ENCODE data around the gene ZCCHC7. TPM values are rescaled to one million over a fixed set of nuclear protein-coding genes. Genes with fewer than 3 reads are reported as not detected.

The ZCCHC7 gene
- total and polyA plus RNA-seq, 2 donors (not counting 3 experiments of a cell fraction or from before 2014, with no cell fraction given), result 7.4 to 14.8 TPM

DNA sequence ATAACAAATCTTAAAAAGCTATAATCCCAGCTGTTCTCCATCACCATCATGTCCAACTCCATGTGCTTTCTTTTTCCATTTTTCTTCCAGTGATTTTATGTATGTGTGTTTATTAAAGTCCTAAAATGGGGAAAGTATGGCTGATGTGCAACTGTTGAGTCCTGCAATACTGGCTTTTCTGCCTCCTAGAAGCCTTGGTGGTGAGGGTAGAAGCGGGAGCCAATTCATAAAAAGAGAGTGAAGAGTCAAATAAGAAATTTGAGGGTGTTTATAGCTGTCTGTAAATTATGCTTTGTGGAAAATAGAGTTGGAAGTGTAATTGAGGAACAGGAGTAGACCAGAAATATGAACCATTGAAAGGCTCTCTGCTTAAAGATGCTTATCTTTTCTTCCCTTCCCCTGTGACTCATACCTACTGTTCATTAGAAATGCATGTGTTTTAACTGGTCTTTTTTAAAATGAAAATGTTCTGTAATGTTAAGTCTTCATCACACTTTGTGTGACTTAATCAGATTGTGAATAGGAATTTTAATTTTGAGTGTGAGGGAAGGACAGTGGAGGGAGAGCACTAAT, 80.1 kb downstream of the ZCCHC7 start:
- intact Hi-C loops (cut with micrococcal nuclease) (loop anchor here (2.0 kb wide), 1 partner anchor 80 kb away; the partner anchor contains the start of gene ZCCHC7), dilution Hi-C loops (cut with MboI; ENCODE audit: extremely low pct_ligation_motif_present, low sequenced_read_pairs) (no loop called here)
- H3K27ac ChIP-seq (ENCODE audit: insufficient read depth, low read depth, low read length), result peak overlapping the region; percentile 63
- H3K4me3 ChIP-seq (replicated peaks in 1 of 3; ENCODE audit: insufficient read depth in 1 of 3, low read depth in 1 of 3, low read length in 3 of 3), result peak overlapping the region in 1 of 3 experiments; percentile 14
- no peak for TF ChIP-seq POLR2A (IDR thresholded peaks at IDR 0.05; ENCODE audit: low read depth, low read length)
- TF ChIP-seq GATA2 (IDR thresholded peaks at IDR 0.05; ENCODE audit: insufficient read depth, insufficient read length, low read depth, low read length), result peak; percentile 97
- no peak for TF ChIP-seq EZH2 (IDR thresholded peaks at IDR 0.05; ENCODE audit: borderline replicate concordance, low read depth, low read length, severe bottlenecking)
- TF ChIP-seq, protein P1, sequence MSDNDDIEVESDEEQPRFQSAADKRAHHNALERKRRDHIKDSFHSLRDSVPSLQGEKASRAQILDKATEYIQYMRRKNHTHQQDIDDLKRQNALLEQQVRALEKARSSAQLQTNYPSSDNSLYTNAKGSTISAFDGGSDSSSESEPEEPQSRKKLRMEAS (IDR thresholded peaks at IDR 0.05; ENCODE audit: insufficient read depth, insufficient read length), result no peak
- TF ChIP-seq MYC (IDR thresholded peaks at IDR 0.05; ENCODE audit: low read depth, low read length), result no peak
- peak; percentile 86 for TF ChIP-seq FOS (IDR thresholded peaks at IDR 0.05; ENCODE audit: borderline replicate concordance, insufficient read depth, low read length)
- peak; percentile 90 for TF ChIP-seq JUN (IDR thresholded peaks at IDR 0.05; ENCODE audit: borderline replicate concordance, insufficient read depth, insufficient read length, low read depth)
- no peak for TF ChIP-seq POLR2AphosphoS5 (IDR thresholded peaks at IDR 0.05; ENCODE audit: insufficient read depth, low read depth, low read length)
- TF ChIP-seq, protein P2, sequence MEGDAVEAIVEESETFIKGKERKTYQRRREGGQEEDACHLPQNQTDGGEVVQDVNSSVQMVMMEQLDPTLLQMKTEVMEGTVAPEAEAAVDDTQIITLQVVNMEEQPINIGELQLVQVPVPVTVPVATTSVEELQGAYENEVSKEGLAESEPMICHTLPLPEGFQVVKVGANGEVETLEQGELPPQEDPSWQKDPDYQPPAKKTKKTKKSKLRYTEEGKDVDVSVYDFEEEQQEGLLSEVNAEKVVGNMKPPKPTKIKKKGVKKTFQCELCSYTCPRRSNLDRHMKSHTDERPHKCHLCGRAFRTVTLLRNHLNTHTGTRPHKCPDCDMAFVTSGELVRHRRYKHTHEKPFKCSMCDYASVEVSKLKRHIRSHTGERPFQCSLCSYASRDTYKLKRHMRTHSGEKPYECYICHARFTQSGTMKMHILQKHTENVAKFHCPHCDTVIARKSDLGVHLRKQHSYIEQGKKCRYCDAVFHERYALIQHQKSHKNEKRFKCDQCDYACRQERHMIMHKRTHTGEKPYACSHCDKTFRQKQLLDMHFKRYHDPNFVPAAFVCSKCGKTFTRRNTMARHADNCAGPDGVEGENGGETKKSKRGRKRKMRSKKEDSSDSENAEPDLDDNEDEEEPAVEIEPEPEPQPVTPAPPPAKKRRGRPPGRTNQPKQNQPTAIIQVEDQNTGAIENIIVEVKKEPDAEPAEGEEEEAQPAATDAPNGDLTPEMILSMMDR (IDR thresholded peaks at IDR 0.05; ENCODE audit: extremely low read depth in 1 of 2, insufficient read depth in 1 of 2, low read depth in 1 of 2, low read length in 2 of 2), result no peak
- peak overlapping the region; percentile 16 for H2AFZ ChIP-seq (ENCODE audit: low read depth, low read length)
- no TSS peak for BruUV-seq (replicated peaks)
- no peaks in the 10 kb centered on the region for H3K9me3 ChIP-seq (replicated peaks; ENCODE audit: control insufficient read depth, insufficient read depth, low read length)
- ChIA-PET POLR2A (no interaction called here), CTCF (interaction anchor here (0.8 to 1.0 kb wide), 3 partner anchors 10 to 34 kb away, joined by 3 read pairs; no protein-coding TSS in a partner anchor)
- no peaks in the 10 kb centered on the region for H3K27me3 ChIP-seq (ENCODE audit: control insufficient read depth in 2 of 2, insufficient read depth in 2 of 2, low read length in 2 of 2)
- no peaks in the 10 kb centered on the region for H3K79me2 ChIP-seq (ENCODE audit: control insufficient read depth, insufficient read depth, low read length)
- H3K36me3 ChIP-seq (ENCODE audit: control insufficient read depth in 2 of 2, extremely low read depth in 1 of 2, insufficient read depth in 2 of 2, low read length in 2 of 2), result no peaks in the 10 kb centered on the region
- H3K4me1 ChIP-seq (ENCODE audit: control insufficient read depth, extremely low read depth, insufficient read depth, low read length), result peaks cover 27% of the 10 kb centered on the region
- H3K9me1 ChIP-seq (replicated peaks; ENCODE audit: control insufficient read depth, extremely low read depth, insufficient read depth, low read length), result no peaks in the 10 kb centered on the region
- peak; percentile 86 for DNase-seq (ENCODE audit: low read depth, low spot score)
- H4K20me1 ChIP-seq (replicated peaks; ENCODE audit: control insufficient read depth, extremely low read depth, insufficient read depth, low read length), result no peaks in the 10 kb centered on the region
- peak overlapping the region; percentile 15 for H3K9ac ChIP-seq (replicated peaks; ENCODE audit: extremely low read depth, insufficient read depth, low read length)
- peak overlapping the region; percentile 69 for H3K4me2 ChIP-seq (ENCODE audit: insufficient read depth, low read length)
- peak; percentile 64 for FAIRE-seq
